ENCODE results near the gene CRELD1.

DNA sequence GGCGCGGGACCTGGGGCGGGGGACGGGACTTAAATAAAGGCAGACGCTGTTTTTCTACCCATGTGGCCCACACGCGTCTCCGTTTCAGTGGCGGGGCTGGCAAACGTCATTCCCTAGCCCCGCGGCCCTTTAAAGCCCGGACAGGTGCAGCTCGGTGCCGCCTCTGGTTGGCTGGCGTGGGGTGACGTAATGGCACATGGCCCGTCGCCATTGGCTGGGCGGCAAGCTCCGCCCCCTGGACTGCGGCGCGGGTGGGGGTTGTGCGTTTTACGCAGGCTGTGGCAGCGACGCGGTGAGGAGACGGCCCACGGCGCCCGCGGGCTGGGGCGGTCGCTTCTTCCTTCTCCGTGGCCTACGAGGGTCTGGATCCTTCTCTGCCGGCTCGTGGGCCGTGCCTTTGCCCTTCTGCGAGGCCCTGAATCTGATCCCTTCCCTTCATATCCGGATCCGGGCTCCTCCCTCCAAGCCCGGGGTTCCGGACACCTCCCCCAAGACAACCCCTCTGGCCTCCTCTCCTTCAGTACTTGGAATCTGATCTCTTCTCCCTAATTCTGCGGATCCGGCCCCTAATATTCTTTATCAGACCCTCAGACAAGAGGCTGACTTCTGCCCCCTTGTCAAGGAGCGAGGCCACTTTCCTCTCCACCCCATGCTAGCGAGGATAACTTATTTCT is at the start of gene CRELD1:
- TF ChIP-seq RAD21 (IDR thresholded peaks at IDR 0.05; ENCODE audit: low read length) (no peak), MAFK (IDR thresholded peaks at IDR 0.05; ENCODE audit: low read depth, low read length) (no peak), RFX5 (IDR thresholded peaks at IDR 0.05; ENCODE audit: low read depth, low read length) (peak; percentile 35; the same call in 1 of the 2 replicates), CEBPB (IDR thresholded peaks at IDR 0.05; ENCODE audit: low read depth, low read length) (peak; percentile 75), POLR2A (IDR thresholded peaks at IDR 0.05; ENCODE audit: low read depth, low read length) (peak; percentile 66)
- TF ChIP-seq, protein P1, sequence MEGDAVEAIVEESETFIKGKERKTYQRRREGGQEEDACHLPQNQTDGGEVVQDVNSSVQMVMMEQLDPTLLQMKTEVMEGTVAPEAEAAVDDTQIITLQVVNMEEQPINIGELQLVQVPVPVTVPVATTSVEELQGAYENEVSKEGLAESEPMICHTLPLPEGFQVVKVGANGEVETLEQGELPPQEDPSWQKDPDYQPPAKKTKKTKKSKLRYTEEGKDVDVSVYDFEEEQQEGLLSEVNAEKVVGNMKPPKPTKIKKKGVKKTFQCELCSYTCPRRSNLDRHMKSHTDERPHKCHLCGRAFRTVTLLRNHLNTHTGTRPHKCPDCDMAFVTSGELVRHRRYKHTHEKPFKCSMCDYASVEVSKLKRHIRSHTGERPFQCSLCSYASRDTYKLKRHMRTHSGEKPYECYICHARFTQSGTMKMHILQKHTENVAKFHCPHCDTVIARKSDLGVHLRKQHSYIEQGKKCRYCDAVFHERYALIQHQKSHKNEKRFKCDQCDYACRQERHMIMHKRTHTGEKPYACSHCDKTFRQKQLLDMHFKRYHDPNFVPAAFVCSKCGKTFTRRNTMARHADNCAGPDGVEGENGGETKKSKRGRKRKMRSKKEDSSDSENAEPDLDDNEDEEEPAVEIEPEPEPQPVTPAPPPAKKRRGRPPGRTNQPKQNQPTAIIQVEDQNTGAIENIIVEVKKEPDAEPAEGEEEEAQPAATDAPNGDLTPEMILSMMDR (conservative IDR thresholded peaks at IDR 0.05; ENCODE audit: low read depth, low read length) = no peak
- TF ChIP-seq, protein P2, sequence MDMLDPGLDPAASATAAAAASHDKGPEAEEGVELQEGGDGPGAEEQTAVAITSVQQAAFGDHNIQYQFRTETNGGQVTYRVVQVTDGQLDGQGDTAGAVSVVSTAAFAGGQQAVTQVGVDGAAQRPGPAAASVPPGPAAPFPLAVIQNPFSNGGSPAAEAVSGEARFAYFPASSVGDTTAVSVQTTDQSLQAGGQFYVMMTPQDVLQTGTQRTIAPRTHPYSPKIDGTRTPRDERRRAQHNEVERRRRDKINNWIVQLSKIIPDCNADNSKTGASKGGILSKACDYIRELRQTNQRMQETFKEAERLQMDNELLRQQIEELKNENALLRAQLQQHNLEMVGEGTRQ (IDR thresholded peaks at IDR 0.05; ENCODE audit: low read depth, low read length) = peak; percentile 76
- TF ChIP-seq, protein P3, sequence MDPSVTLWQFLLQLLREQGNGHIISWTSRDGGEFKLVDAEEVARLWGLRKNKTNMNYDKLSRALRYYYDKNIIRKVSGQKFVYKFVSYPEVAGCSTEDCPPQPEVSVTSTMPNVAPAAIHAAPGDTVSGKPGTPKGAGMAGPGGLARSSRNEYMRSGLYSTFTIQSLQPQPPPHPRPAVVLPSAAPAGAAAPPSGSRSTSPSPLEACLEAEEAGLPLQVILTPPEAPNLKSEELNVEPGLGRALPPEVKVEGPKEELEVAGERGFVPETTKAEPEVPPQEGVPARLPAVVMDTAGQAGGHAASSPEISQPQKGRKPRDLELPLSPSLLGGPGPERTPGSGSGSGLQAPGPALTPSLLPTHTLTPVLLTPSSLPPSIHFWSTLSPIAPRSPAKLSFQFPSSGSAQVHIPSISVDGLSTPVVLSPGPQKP (IDR thresholded peaks at IDR 0.05; ENCODE audit: borderline replicate concordance, low read depth, low read length) = no peak

Data from IMR-90 (cell line).